Smooth muscle cell (in vitro differentiated cells): ENCODE results near the gene GNG12. TPM values are rescaled to one million over a fixed set of nuclear protein-coding genes. Genes with fewer than 3 reads are reported as not detected.

Source experiments
- DNase-seq: peaks from one replicate; lab custom pipeline; 2025; ENCODE audit not compliant: unreplicated experiment; lab: John Stamatoyannopoulos, UW
- H2AFZ ChIP-seq: fragments of 200-600 bp; sonication (generic); 2 replicates; pipeline ENCODE4 v1.6.0; 2016; ENCODE audit warnings: antibody characterized with exemption, low read depth, mild to moderate bottlenecking
- H3F3A ChIP-seq: fragments of 200-600 bp; sonication (generic); 2 replicates; pipeline ENCODE4 v1.6.0; 2017; ENCODE audit warnings: antibody characterized with exemption, low read depth
- H3K27ac ChIP-seq: fragments of 200-600 bp; sonication (generic); 2 replicates; pipeline ENCODE4 v1.5.1; 2016; ENCODE audit warnings: low read depth, mild to moderate bottlenecking
- H3K27me3 ChIP-seq: fragments of 200-600 bp; sonication (generic); 2 replicates; pipeline ENCODE4 v1.6.1; 2016; ENCODE audit warnings: low read depth, mild to moderate bottlenecking
- H3K36me3 ChIP-seq: fragments of 200-600 bp; sonication (generic); 2 replicates; pipeline ENCODE4 v1.5.1; 2016; ENCODE audit warnings: low read depth
- H3K4me1 ChIP-seq: fragments of 200-600 bp; sonication (generic); 2 replicates; pipeline ENCODE4 v1.5.1; 2016; ENCODE audit warnings: low read depth
- H3K4me2 ChIP-seq: fragments of 200-600 bp; sonication (generic); 2 replicates; pipeline ENCODE4 v1.6.0; 2016; ENCODE audit warnings: mild to moderate bottlenecking
- H3K4me3 ChIP-seq: fragments of 200-600 bp; sonication (generic); 2 replicates; pipeline ENCODE4 v1.5.1; 2016; ENCODE audit warnings: mild to moderate bottlenecking
- H3K79me2 ChIP-seq: fragments of 200-600 bp; sonication (generic); 2 replicates; pipeline ENCODE4 v1.6.0; 2016; ENCODE audit warnings: low read depth, mild to moderate bottlenecking
- H3K9ac ChIP-seq: fragments of 200-600 bp; sonication (generic); 2 replicates; pipeline ENCODE4 v1.6.0; 2016; ENCODE audit warnings: low read depth
- H3K9me3 ChIP-seq: fragments of 200-600 bp; sonication (generic); replicated peaks from 2 replicates; pipeline ENCODE4 v1.5.1; 2016; ENCODE audit warnings: low read depth
- H4K20me1 ChIP-seq: fragments of 200-600 bp; sonication (generic); 2 replicates; pipeline ENCODE4 v1.6.0; 2016; ENCODE audit warnings: low read depth
- CTCF ChIP-seq: fragments of 200-600 bp; sonication (generic); IDR thresholded peaks from 2 replicates; pipeline ENCODE4 v1.5.1; 2017; ENCODE audit warnings: borderline replicate concordance, mild to moderate bottlenecking, antibody characterized with exemption; ENCODE audit not compliant: insufficient read depth, poor library complexity, severe bottlenecking
- WGBS: methylation state at CpG from one replicate; pipeline ENCODE4 v1.1.7; 2016; ENCODE audit warnings: low lambda C conversion rate; 5-methylcytosine and 5-hydroxymethylcytosine counted together
- polyA plus RNA-seq: library from polyadenylated mRNA; unstranded; fragments of >200 nt; fragmentation: Nextera tagmentation; extraction: Ambion mirVana; gene quantifications from 2 replicates; pipeline ENCODE4 v1.2.1, GENCODE V29; 2016
- total RNA-seq: library from RNA; depleted of rRNA; stranded (reverse); fragments of >200 nt; gene quantifications from 2 replicates; pipeline ENCODE4 v1.2.3, GENCODE V29; 2014

GNG12 gene
- total and polyA plus RNA-seq, 2 experiments from 2014 or later: 54.6 to 86.6 TPM

DNA sequence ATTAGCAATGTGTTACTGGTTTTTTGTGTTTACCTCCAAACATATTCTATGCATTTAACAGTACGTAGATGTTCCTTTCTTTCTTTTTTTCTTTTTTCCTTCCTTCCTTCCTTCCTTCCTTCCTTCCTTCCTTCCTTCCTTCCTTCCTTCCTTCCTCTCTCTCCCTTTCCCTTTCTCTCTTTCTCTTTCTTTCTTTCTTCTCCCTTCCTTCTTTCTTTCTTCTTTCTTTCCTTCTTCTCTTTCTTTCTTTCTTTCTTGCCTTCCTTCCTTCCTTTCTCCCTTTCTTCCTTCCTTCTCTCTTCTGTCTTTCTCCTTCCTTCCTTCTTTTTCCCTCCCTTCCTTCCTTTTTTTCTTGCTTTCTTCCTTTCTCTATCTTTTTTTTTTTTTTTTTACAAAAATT is 46.2 kb upstream of the GNG12 start:
- no peaks in the 10 kb centered on the region for H3K36me3 ChIP-seq
- no peak overlapping the region for H3K9ac ChIP-seq
- no peaks in the 10 kb centered on the region for H3K27me3 ChIP-seq
- no peaks in the 10 kb centered on the region for H4K20me1 ChIP-seq
- no peaks in the 10 kb centered on the region for H3K79me2 ChIP-seq
- no peaks in the 10 kb centered on the region for H3K4me1 ChIP-seq
- TF ChIP-seq CTCF: no peak
- peak overlapping the region; percentile 29 for H3K27ac ChIP-seq
- no peak for DNase-seq
- H3F3A ChIP-seq: peaks cover 6% of the 10 kb centered on the region
- H2AFZ ChIP-seq: no peak overlapping the region
- no peaks in the 10 kb centered on the region for H3K9me3 ChIP-seq
- WGBS: 89% methylated on average over 1 of the region's 1 CpG
- no peak overlapping the region for H3K4me2 ChIP-seq
- H3K4me3 ChIP-seq: no peak overlapping the region

DNA sequence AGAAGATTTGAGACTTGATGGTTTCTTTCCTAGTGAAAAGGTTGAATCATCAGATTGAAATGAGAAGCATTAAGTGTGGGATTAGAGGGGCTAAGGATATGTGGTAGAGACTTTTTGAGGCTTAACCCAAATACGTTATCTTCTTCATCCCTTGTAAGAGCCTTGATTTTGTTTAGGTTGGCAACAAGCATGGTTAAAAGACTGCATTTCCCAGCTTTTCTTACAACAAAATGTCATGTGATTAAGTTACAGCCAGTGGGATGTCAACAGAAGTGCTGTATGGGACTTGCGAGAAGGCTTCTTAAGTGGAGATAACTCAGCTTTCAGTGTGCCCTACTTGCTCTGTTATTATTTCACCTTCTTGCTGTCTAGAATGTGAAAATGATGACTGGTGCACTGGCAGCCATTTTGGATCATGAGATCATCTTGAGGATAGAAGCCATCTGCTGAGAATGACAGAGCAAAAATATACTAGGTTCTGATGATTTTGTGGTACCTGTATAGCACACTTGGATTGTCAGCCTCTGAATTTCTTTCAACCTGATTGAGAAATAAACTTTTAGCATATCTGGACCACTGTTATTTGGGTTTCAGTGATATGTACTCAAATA is 41.3 kb upstream of the GNG12 start:
- peak overlapping the region; percentile 39 for H2AFZ ChIP-seq
- no peaks in the 10 kb centered on the region for H3K9me3 ChIP-seq
- H3K27me3 ChIP-seq: no peaks in the 10 kb centered on the region
- H3K4me2 ChIP-seq: peak overlapping the region; percentile 60
- peak overlapping the region; percentile 96 for H3K27ac ChIP-seq
- H3K4me1 ChIP-seq: no peaks in the 10 kb centered on the region
- TF ChIP-seq CTCF: no peak
- H3K36me3 ChIP-seq: no peaks in the 10 kb centered on the region
- H3K79me2 ChIP-seq: no peaks in the 10 kb centered on the region
- H3K4me3 ChIP-seq: no peak overlapping the region
- 23% methylated on average over 2 of the region's 2 CpGs for WGBS
- DNase-seq: no peak
- H3K9ac ChIP-seq: peak overlapping the region; percentile 81
- H4K20me1 ChIP-seq: no peaks in the 10 kb centered on the region
- H3F3A ChIP-seq: peaks cover 6% of the 10 kb centered on the region

DNA sequence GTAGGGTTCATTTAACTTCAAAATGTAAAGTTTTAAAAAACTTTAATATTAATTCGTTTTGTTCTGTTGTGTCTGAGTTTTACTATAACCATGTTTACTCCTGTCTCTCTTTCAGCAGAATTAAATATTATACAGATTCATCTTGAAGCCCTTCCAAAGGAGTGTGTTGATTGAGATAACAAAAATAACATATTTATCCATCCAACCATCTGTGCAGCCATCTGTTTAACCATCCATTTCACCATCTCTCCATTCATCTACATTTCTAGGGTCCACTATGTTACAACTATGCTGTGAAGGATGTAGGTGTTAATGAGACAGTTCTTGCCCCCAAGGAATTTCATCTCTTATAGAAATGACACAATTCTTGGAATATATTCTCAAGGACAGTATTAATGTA is 36.0 kb upstream of the GNG12 start:
- no peaks in the 10 kb centered on the region for H3K9me3 ChIP-seq
- no peaks in the 10 kb centered on the region for H3K36me3 ChIP-seq
- WGBS: 73% methylated on average over 1 of the region's 1 CpG
- no peak overlapping the region for H3K9ac ChIP-seq
- no peaks in the 10 kb centered on the region for H4K20me1 ChIP-seq
- no peaks in the 10 kb centered on the region for H3K79me2 ChIP-seq
- H3F3A ChIP-seq: no peaks in the 10 kb centered on the region
- no peak overlapping the region for H2AFZ ChIP-seq
- no peak overlapping the region for H3K27ac ChIP-seq
- H3K27me3 ChIP-seq: no peaks in the 10 kb centered on the region
- H3K4me2 ChIP-seq: no peak overlapping the region
- no peak overlapping the region for H3K4me3 ChIP-seq
- TF ChIP-seq CTCF: no peak
- no peaks in the 10 kb centered on the region for H3K4me1 ChIP-seq
- no peak for DNase-seq

DNA sequence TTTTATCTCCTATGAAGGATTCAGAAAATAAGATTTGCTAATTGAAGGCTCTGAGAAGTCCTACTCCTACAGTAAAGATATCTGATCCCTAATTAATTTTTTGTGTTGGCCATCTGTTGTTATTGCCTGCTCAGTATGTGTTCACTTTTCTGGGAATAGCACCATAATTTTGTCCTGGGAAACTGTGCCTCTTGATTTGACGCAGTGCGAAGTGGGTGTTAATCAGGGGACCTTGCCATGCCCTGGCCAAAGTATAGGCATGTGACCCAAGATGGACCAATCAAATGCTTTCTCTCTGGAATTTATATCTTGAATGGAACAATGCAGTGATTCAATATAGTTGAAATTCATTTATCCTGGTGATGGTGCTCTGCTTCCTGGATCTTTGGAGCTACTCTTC is 30.4 kb upstream of the GNG12 start:
- WGBS: 91% methylated on average over 2 of the region's 2 CpGs
- Histone ChIP-seq H2AFZ (no peak overlapping the region), H3K4me3 (no peak overlapping the region), H4K20me1 (no peaks in the 10 kb centered on the region), H3K4me1 (no peaks in the 10 kb centered on the region), H3K79me2 (no peaks in the 10 kb centered on the region), H3F3A (no peaks in the 10 kb centered on the region), H3K4me2 (no peak overlapping the region), H3K27me3 (no peaks in the 10 kb centered on the region), H3K9ac (no peak overlapping the region), H3K27ac (no peak overlapping the region), H3K9me3 (no peaks in the 10 kb centered on the region), H3K36me3 (no peaks in the 10 kb centered on the region)
- DNase-seq: no peak
- no peak for TF ChIP-seq CTCF
